GM18873 (cell line): ENCODE data around the gene SLC12A4.
"Not testable (repeated sequence)": the region's sequence is repeated elsewhere in the genome, so short reads cannot be mapped to it uniquely, and the experiment has no call there.

Experiments used
- ATAC-seq: cut with Tn5 transposase; IDR thresholded peaks from one replicate; pipeline ENCODE4 v1.9.1; 2021; ENCODE audit warnings: mild to moderate bottlenecking, moderate library complexity, moderate number of reproducible peaks; ENCODE audit not compliant: unreplicated experiment, low FRiP score

SLC12A4 gene

GRCh38 chr16:67943619-67944504 lies 24.6 kb downstream of the SLC12A4 start, which contains the start of gene LCAT:
LCAT (minus strand) TSS chr16:67944120; CDS start chr16:67944101, 19 bp downstream.
- no peak for ATAC-seq

- no peak for ATAC-seq
Observed at GRCh38 chr16:67943256-67943618, 25.2 kb downstream of the SLC12A4 start.

GRCh38 chr16:67942510-67943255 lies 25.8 kb downstream of the SLC12A4 start:
- ATAC-seq: no peak

GRCh38 chr16:67942200-67942509 lies 26.3 kb downstream of the SLC12A4 start:
- no peak for ATAC-seq

GRCh38 chr16:67941469-67942199 lies 26.8 kb downstream of the SLC12A4 start:
- ATAC-seq: no peak

GRCh38 chr16:67940446-67941089 lies 27.9 kb downstream of the SLC12A4 start:
- no peak for ATAC-seq

GRCh38 chr16:67939507-67940445 lies 28.7 kb downstream of the SLC12A4 start:
- no peak for ATAC-seq

GRCh38 chr16:67937713-67938112 lies 30.7 kb downstream of the SLC12A4 start:
- ATAC-seq: not testable (repeated sequence)

GRCh38 chr16:67936880-67937605 lies 31.4 kb downstream of the SLC12A4 start:
- ATAC-seq: peak; percentile 42

- ATAC-seq: no peak
Observed at GRCh38 chr16:67936124-67936879, 32.1 kb downstream of the SLC12A4 start, which contains the start of gene PSMB10. PSMB10 (minus strand) TSS chr16:67936850; CDS start chr16:67936749, 101 bp downstream.

- ATAC-seq: peak; percentile 85
Observed at GRCh38 chr16:67935402-67936123, 32.9 kb downstream of the SLC12A4 start.

GRCh38 chr16:67935101-67935401 lies 33.4 kb downstream of the SLC12A4 start:
- ATAC-seq: no peak

- ATAC-seq: no peak
Observed at GRCh38 chr16:67934306-67935100, 33.9 kb downstream of the SLC12A4 start.

GRCh38 chr16:67933805-67934204 lies 34.6 kb downstream of the SLC12A4 start:
- no peak for ATAC-seq

GRCh38 chr16:67932462-67932840 lies 36.0 kb downstream of the SLC12A4 start:
- ATAC-seq: no peak

- ATAC-seq: no peak
Observed at GRCh38 chr16:67931712-67932461, 36.5 kb downstream of the SLC12A4 start, which contains the start of gene CTRL. CTRL (minus strand) TSS chr16:67931862; CDS start chr16:67931852, 10 bp downstream.
